MCF 10A (cell line): ENCODE results near the gene IRF9. TPM values are rescaled to one million over a fixed set of nuclear protein-coding genes. Genes with fewer than 3 reads are reported as not detected.

Experiments used
- BruUV-seq: library from RNA; stranded (reverse); fragments of 400-500 nt; replicated peaks from 2 replicates; lab custom pipeline; 2021; lab: Mats Ljungman, UMichigan
- CTCF ChIA-PET: fragments of 300-600 bp; sonication (Branson Sonifier 250); formaldehyde crosslinking; extraction: SDS; loops from one replicate; lab custom pipeline; 2021; ENCODE audit warnings: antibody characterized with exemption, inconsistent platforms; lab: Yijun Ruan, JAX
- POLR2A ChIA-PET: fragments of 300-600, 350-650 bp; sonication (Branson Sonifier 250); formaldehyde crosslinking; extraction: SDS; loops from one replicate; lab custom pipeline; 2020; ENCODE audit warnings: antibody characterized with exemption, inconsistent platforms; lab: Yijun Ruan, JAX
- DNase-seq: peaks from one replicate; pipeline ENCODE4 v3.0.0-alpha.2; 2018; ENCODE audit not compliant: unreplicated experiment
- H3K27ac Mint-ChIP-seq: one replicate; pipeline ENCODE4 v1.8.0; 2022; ENCODE audit warnings: mild to moderate bottlenecking, low read depth, mixed read lengths; ENCODE audit not compliant: unreplicated experiment
- H3K27me3 Mint-ChIP-seq: one replicate; pipeline ENCODE4 v1.8.0; 2022; ENCODE audit warnings: mixed read lengths; ENCODE audit not compliant: insufficient read depth, unreplicated experiment
- H3K36me3 Mint-ChIP-seq: one replicate; pipeline ENCODE4 v1.8.0; 2022; ENCODE audit warnings: mild to moderate bottlenecking, moderate library complexity, mixed read lengths; ENCODE audit not compliant: insufficient read depth, unreplicated experiment
- H3K4me1 Mint-ChIP-seq: one replicate; pipeline ENCODE4 v1.8.0; 2022; ENCODE audit warnings: mixed read lengths; ENCODE audit not compliant: insufficient read depth, unreplicated experiment
- H3K4me3 Mint-ChIP-seq: one replicate; pipeline ENCODE4 v1.8.0; 2022; ENCODE audit warnings: mild to moderate bottlenecking, moderate library complexity, mixed read lengths; ENCODE audit not compliant: unreplicated experiment
- H3K9me3 Mint-ChIP-seq: one replicate; pipeline ENCODE4 v1.8.0; 2022; ENCODE audit warnings: mixed read lengths; ENCODE audit not compliant: unreplicated experiment
- CTCF ChIP-seq: fragments of 200-600 bp; IDR thresholded peaks from one replicate; pipeline ENCODE4 v1.8.0; 2022; ENCODE audit warnings: antibody characterized with exemption, mild to moderate bottlenecking; ENCODE audit not compliant: unreplicated experiment
- intact Hi-C: fragments of 100-400 bp; cut with micrococcal nuclease; formaldehyde crosslinking; loops from 2 replicates; pipeline ENCODE4 v1.14.1; 2022
- total RNA-seq: library from RNA; stranded (reverse); gene quantifications from 2 replicates; pipeline ENCODE4 v1.2.3, GENCODE V29; 2022

IRF9 gene
- total RNA-seq, 1 experiment from 2014 or later, result 13.6 TPM

DNA sequence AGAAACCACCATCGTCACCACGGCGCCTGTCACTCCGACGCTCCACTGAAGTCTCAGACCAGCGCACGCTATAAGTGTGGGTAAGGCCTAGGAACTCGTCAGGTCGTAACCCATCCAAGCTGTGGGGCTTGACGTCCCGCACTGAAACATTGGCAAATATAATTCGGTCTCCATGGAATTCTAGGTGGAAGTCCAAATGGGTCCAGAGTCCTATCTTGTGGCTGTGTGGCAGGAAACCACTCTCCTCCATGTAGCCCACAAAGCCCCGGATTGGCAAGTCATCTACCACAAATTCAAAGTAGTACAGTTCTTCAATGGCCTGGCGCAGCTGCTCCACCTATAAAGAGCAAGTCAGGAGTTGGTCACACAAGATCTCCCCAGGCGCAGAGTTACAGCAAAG lies 31.9 kb downstream of the IRF9 start:
- H3K4me3 Mint-ChIP-seq, result no peak overlapping the region
- peaks cover 44% of the 10 kb centered on the region for H3K36me3 Mint-ChIP-seq
- intact Hi-C loops, result no loop called here
- TF ChIP-seq CTCF, result no peak
- ChIA-PET POLR2A (interaction anchor here (1.0 to 3.9 kb wide), 2 partner anchors 13 to 50 kb away, joined by 3 to 29 read pairs; partner anchors contain the start of gene TINF2), CTCF (interaction anchor here (1.1 kb wide), 1 partner anchor 84 kb away, joined by 3 read pairs; no protein-coding TSS in a partner anchor)
- DNase-seq, result no peak
- no peaks in the 10 kb centered on the region for H3K9me3 Mint-ChIP-seq
- no TSS peak for BruUV-seq
- peaks cover 24% of the 10 kb centered on the region for H3K4me1 Mint-ChIP-seq
- peak overlapping the region; percentile 30 for H3K27ac Mint-ChIP-seq
- H3K27me3 Mint-ChIP-seq, result no peaks in the 10 kb centered on the region

DNA sequence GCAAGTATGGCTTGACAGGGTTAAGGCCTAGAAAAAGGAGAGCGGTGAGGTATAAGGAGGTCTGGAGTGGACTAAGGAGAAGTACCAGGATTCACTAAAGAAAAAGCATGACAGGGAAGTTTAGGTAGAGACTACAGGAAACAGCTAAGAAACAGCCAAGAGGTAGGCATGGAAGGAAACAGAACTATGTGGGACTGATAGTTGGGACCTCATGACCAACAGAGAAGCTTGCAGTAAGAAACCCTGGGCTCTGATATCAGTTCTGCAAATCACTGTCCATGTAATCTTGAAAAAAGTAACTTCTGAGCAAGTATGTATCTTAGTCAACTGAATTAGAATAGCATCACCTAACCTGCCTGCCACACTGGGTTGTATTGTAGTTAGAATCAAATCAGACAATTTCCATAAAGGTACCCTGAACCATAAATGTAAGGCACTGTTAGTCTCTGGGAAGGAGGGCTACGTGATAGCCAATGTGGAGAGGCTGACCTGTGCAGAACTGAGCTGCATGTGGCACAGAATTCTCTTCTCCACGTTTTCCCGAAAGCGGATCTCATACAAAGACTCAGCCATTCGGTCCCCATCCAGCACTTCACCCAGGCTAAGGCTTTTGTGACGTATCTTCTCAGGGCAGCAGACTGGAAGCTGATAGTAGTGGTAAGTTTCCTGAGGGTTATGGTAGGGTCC lies 33.3 kb downstream of the IRF9 start:
- Mint-ChIP-seq H3K9me3 (no peaks in the 10 kb centered on the region), H3K27me3 (no peaks in the 10 kb centered on the region), H3K4me3 (peak overlapping the region; percentile 81), H3K36me3 (peaks cover 43% of the 10 kb centered on the region), H3K27ac (peak overlapping the region; percentile 96), H3K4me1 (peaks cover 25% of the 10 kb centered on the region)
- DNase-seq, result no peak
- ChIA-PET POLR2A (interaction anchor here (1.4 to 3.9 kb wide), 12 partner anchors 14 to 104 kb away, joined by 4 to 68 read pairs (median 18); partner anchors contain the start of genes CHMP4A, DCAF11, DHRS1 and GMPR2), CTCF (interaction anchor here (0.7 to 3.3 kb wide), 7 partner anchors 10 to 237 kb away, joined by 3 to 17 read pairs (median 5); partner anchors contain the start of gene TSSK4)
- intact Hi-C loops, result no loop called here
- TF ChIP-seq CTCF, result no peak
- no TSS peak for BruUV-seq

- Mint-ChIP-seq H3K4me3 (peak overlapping the region; percentile 81), H3K27me3 (no peaks in the 10 kb centered on the region), H3K9me3 (no peaks in the 10 kb centered on the region), H3K27ac (peak overlapping the region; percentile 96), H3K36me3 (peaks cover 48% of the 10 kb centered on the region), H3K4me1 (peaks cover 23% of the 10 kb centered on the region)
- ChIA-PET CTCF (interaction anchor here (1.1 to 3.3 kb wide), 6 partner anchors 11 to 236 kb away, joined by 3 to 17 read pairs (median 5); partner anchors contain the start of gene TSSK4), POLR2A (interaction anchor here (0.8 to 3.9 kb wide), 18 partner anchors 13 to 115 kb away, joined by 3 to 68 read pairs (median 13); partner anchors contain the start of genes CHMP4A, DCAF11, DHRS1 and GMPR2)
- no peak for DNase-seq
- TSS peak; percentile 36 for BruUV-seq
- no peak for TF ChIP-seq CTCF
- intact Hi-C loops, result loop anchor here (5.0 kb wide), 1 partner anchor 47 kb away; the partner anchor contains the start of gene TINF2
Measured at GRCh38 chr14:24194873-24195185, 33.8 kb downstream of the IRF9 start.
